Right cardiac atrium (tissue), 5 donors: ENCODE data around the gene FAM180A. TPM values are rescaled to one million over a fixed set of nuclear protein-coding genes. Genes with fewer than 3 reads are reported as not detected.
A peak's percentile ranks its signal among the peaks of the same experiment; 100 is the strongest.
"Not testable (repeated sequence)": the region's sequence is repeated elsewhere in the genome, so short reads cannot be mapped to it uniquely, and the experiment has no call there.

ENCODE experiments used
- ATAC-seq, 2 donors: fragments of 200-7000 bp; cut with Tn5 transposase; one replicate each; pipeline versions ENCODE4 v1.8.0 to v1.9.1; 2020; ENCODE audit warnings: moderate library complexity in 2 of 2, mild to moderate bottlenecking in 1 of 2
- DNase-seq, 3 donors: peaks; one replicate each; pipeline ENCODE4 v3.0.0-alpha.2; 2020
- H3K27ac ChIP-seq: one replicate; pipeline ENCODE4 v1.5.1; 2013; ENCODE audit warnings: mild to moderate bottlenecking, low read length, control low read depth, moderate library complexity
- H3K27me3 ChIP-seq: one replicate; pipeline ENCODE4 v1.6.1; 2013; ENCODE audit not compliant: control insufficient read depth, insufficient read depth
- H3K4me1 ChIP-seq: one replicate; pipeline ENCODE4 v1.6.1; 2013; ENCODE audit warnings: low read length; ENCODE audit not compliant: control insufficient read depth, insufficient read depth
- H3K4me3 ChIP-seq: one replicate; pipeline ENCODE4 v1.5.1; 2013; ENCODE audit warnings: low read length, control low read depth
- H3K9me3 ChIP-seq: one replicate; pipeline ENCODE4 v1.6.1; 2013; ENCODE audit warnings: low read length; ENCODE audit not compliant: control insufficient read depth
- WGBS: extraction: QIAGEN DNeasy Blood & Tissue Kit; methylation state at CpG from one replicate; pipeline ENCODE4 v1.1.7; 2013; 5-methylcytosine and 5-hydroxymethylcytosine counted together
- intact Hi-C, 4 donors: fragments of 100-400 bp; cut with DNase I; formaldehyde crosslinking; loops; one replicate each; pipeline versions ENCODE4 v1.11.0 to v1.14.0; 2022 to 2023
- polyA plus RNA-seq: library from polyadenylated mRNA; stranded (reverse); fragments of 200-250 nt; gene quantifications from one replicate; pipeline ENCODE4 v1.2.3, GENCODE V29; 2013
- total RNA-seq, 4 donors: library from RNA; stranded (reverse); fragmentation: NEBNext Ultra II Directional; extraction: Animal tissue kit (Norgen Biotek cat#: 25700); gene quantifications; one replicate each; pipeline ENCODE4 v1.2.1, GENCODE V29; 2021
- donor health status: healthy with polysubstance abuse.
- donor health status: DM: no; HTN: yes; CAD: no.
- donor health status: DM: no; HTN: no; CAD: no.
- donor health status: DM: no; HTN: yes; CAD: no; lungs with severe emphysema.
- donor health status: DM: yes; HTN: yes; CAD: no.

Gene FAM180A
- total and polyA plus RNA-seq, 5 donors, result 1.6 to 11.3 (median 6.4) TPM

DNA sequence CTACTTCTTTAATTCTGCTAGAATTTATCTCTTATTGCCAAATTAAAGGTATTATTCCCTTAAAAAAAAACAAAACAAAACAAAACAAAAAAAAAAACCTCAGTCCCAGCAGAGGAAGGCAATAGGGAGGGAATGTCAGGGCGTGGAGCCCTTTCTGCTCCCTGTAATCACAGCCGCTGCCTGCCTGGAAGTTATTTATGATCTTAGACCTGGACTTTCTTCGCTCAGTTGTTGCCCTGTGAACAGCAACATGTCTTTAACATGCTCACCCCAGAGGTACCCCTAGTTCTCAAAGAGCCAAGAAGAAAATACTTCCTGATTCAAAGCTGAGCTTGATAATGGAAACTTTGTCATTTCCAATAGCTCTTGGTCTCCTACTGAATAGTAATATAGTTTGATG lies 7.7 kb downstream of the FAM180A start:
- intact Hi-C loops, result loop anchor here in 1 of 4 donors (10.0 kb wide), 1 partner anchor 66 kb away; no protein-coding TSS in a partner anchor

DNA sequence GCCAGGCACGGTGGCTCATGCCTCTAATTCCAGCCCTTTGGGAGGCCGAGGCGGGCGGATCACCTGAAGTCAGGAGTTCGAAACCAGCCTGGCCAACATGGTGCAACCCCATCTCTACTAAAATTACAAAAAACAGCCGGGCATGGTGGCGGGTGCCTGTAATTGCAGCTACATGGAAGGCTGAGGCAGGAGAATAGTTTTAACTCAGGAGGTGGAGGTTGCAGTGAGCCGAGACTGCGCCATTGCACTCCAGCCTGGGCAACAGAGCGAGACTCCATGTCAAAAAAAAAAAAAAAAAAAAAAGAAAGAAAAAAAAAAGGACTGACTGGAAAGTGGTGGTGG lies 11.3 kb downstream of the FAM180A start:
- not testable (repeated sequence) for ATAC-seq

More for the DNA sequence above, 7.7 kb downstream of the FAM180A start:
- Histone ChIP-seq H3K4me3 (no peak overlapping the region), H3K9me3 (no peaks in the 10 kb centered on the region), H3K27ac (no peak overlapping the region), H3K27me3 (no peaks in the 10 kb centered on the region), H3K4me1 (no peaks in the 10 kb centered on the region)
- WGBS, result 77% methylated on average over 3 of the region's 3 CpGs
- DNase-seq (no peak), ATAC-seq (no peak)

DNA sequence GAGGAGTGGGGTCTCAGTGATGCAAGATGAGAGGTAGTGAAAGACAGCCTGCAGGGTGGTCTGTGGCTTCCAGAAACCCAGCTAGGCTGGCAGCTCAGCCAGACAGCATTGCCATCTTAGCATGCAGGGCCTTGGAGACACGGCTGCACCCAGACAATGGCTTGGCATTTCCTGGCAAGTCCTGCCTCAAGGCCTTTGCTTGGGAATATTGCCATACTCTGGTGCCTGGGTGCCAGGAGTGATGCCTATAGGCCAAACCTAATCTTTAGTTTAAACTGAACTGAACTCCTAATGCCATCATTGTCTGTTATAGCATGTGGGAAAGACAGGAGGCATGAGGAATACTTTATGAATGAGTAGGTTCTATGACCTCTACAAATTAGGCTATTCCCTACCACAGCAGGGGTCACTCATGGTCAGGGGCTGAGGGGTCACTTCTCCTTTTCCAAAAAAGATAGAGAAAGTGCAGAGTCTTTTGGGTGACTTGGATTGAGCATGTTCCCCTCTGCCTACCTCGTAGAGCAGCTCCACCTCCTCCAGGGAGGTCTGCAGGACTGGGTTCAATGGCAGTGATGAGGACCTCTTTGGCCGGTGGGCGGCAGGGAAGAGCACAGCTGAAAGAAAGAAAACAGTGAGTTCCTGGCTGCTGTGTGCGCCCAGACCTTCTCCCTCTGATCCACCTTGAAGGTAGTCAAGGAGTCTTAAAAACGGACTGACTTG lies 11.9 kb downstream of the FAM180A start:
- no peaks in the 10 kb centered on the region for H3K4me1 ChIP-seq
- H3K9me3 ChIP-seq, result no peaks in the 10 kb centered on the region
- no peaks in the 10 kb centered on the region for H3K27me3 ChIP-seq
- H3K4me3 ChIP-seq, result no peak overlapping the region
- no peak overlapping the region for H3K27ac ChIP-seq
- WGBS, result 93% methylated on average over 6 of the region's 6 CpGs
- peak in 1 of 2 donors; percentile 11 for ATAC-seq
- no peak for DNase-seq
- intact Hi-C loops, result no loop called here

More for the DNA sequence above, 11.3 kb downstream of the FAM180A start:
- H3K4me1 ChIP-seq, H3K27ac ChIP-seq, H3K27me3 ChIP-seq, intact Hi-C loops, DNase-seq, H3K9me3 ChIP-seq, H3K4me3 ChIP-seq: not testable (repeated sequence)
- 98% methylated on average over 10 of the region's 10 CpGs for WGBS

DNA sequence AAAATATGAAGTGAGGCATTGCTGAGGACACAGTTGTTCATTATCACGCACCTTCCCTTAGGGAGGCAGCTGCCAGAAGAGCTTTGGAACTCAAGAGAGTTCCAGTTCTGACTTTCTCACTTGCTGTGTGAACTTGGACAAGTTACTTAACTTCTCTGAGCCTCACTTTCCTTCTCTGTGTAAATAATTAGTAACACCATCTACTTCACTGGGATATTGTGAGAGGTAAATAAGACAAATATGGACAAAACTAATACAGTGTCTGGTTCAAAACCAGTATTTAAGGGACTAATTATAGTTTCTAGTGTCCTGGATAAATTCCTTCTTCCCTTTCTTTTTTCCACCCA lies 14.3 kb downstream of the FAM180A start:
- intact Hi-C loops, result no loop called here
- Histone ChIP-seq H3K4me3 (no peak overlapping the region), H3K4me1 (no peaks in the 10 kb centered on the region), H3K27ac (no peak overlapping the region), H3K9me3 (no peaks in the 10 kb centered on the region), H3K27me3 (no peaks in the 10 kb centered on the region)
- no peak for DNase-seq
- 91% methylated on average over 1 of the region's 1 CpG for WGBS
- no peak for ATAC-seq

DNA sequence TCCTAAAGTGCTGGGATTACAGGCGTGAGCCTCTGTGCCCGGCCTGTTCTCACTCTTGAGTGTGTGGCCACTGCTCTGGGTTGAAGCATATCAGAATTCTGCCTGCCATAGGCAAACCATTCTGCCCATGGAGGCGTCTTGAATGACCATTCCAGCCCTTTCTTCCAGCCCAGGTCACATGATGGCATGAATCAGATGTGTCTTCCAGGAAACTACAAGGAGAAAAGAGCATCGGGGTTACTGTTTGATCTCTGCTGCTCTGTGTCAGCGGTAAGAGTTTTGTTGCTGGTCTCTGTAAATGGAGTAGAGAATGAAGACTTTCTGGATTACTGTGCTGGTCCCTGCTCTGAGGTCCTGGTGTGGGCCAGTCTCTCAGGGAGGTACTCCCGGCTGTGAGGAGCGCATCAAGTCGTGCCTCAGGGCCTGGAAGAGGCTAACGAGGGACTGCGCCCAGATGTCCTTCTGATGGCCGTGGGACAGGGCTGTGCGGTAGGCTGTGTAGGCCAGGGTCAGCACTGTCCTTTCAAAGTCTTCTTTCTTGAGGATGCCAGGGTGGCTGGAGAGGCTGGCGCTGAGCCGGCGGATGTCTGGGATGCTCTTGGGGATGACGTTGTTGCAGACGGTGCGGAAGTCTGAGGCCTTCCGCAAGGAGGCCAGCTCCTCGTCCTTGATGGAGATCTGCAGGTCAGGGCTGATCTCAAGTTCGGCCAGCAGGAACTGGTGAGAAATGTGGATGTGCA lies 14.8 kb downstream of the FAM180A start:
- DNase-seq, result no peak
- WGBS, result 92% methylated on average over 21 of the region's 21 CpGs
- Histone ChIP-seq H3K27me3 (no peaks in the 10 kb centered on the region), H3K4me1 (no peaks in the 10 kb centered on the region), H3K4me3 (no peak overlapping the region), H3K27ac (no peak overlapping the region), H3K9me3 (no peaks in the 10 kb centered on the region)
- intact Hi-C loops, result no loop called here
- ATAC-seq, result peak; percentile 10 to 18

DNA sequence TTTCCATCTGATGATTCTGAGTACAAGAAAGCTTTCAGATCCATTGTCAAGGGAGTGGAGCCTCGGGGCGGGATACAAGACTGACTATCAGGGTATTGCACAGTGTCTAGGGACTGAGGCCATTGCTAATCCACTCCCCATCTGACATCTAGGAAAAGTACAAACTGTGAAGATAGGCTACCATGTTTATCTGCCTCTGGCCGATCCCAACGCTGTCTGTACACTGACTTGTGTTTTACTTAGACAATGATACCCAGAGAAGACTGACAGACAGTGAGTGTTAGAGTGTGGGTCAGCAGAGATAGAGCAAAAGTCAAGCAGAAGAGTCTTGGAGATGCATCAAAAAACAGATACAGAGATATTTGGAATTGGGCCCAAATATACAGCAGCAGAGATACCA lies 17.5 kb downstream of the FAM180A start:
- H3K4me1 ChIP-seq, result no peaks in the 10 kb centered on the region
- H3K27me3 ChIP-seq, result no peaks in the 10 kb centered on the region
- no peak overlapping the region for H3K4me3 ChIP-seq
- DNase-seq, result no peak
- WGBS, result 69% methylated on average over 4 of the region's 4 CpGs
- intact Hi-C loops, result no loop called here
- ATAC-seq, result no peak
- H3K9me3 ChIP-seq, result no peaks in the 10 kb centered on the region
- no peak overlapping the region for H3K27ac ChIP-seq

DNA sequence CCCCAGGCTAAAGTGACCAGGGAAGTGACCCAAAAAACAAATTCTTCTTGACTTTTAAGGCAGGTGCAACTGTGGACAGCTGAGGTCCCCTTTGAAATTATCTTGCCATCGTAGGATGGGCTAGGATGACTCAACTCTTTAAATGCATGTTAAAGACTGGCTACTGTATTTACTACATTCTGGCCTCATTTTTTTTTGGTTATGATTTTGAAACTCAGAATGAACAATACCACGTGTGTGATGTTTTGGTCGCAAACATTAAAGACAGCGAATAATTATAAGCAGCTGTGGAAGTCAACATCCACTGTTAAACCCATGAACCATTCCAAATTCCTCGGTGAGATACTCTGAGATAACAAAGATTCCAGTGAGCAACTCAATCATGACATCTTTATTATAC lies 19.4 kb downstream of the FAM180A start:
- intact Hi-C loops, result no loop called here
- no peak for ATAC-seq
- H3K4me1 ChIP-seq, result no peaks in the 10 kb centered on the region
- no peak for DNase-seq
- H3K4me3 ChIP-seq, result no peak overlapping the region
- 80% methylated on average over 5 of the region's 5 CpGs for WGBS
- no peaks in the 10 kb centered on the region for H3K9me3 ChIP-seq
- no peaks in the 10 kb centered on the region for H3K27me3 ChIP-seq
- H3K27ac ChIP-seq, result no peak overlapping the region

DNA sequence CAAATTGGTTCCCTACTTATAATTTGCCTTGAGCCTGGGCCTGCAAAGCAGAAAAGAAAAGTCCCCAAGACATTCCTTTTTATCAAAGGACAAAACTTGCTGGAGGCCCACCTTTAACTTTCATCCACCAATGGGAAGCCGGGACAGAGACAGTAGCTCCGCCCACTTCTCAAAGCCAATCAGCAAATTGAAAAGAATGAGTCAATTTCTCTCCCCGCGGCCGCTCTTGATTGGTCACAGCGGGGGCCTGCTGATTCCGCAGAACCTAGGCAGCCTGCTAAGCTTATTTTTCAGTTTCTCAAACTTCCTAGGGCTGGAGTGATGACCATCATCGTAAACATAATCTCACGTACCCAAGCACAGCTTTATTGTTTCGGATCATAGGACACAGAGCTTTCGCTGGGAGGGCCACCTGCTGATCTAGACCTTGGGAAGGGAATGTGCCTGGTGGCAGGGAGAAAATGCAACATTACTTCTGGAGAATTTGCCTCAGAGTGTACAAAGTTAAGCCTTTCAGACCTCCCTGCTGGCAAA lies 20.4 kb downstream of the FAM180A start, which contains the start of gene SLC13A4:
TSS of gene SLC13A4 (minus strand) at position 51 of the 534 bp plus-strand sequence. CDS start 690 bp downstream, outside the sequence.
- WGBS, result 81% methylated on average over 11 of the region's 11 CpGs
- intact Hi-C loops, result no loop called here
- DNase-seq, result no peak
- H3K9me3 ChIP-seq, result no peaks in the 10 kb centered on the region
- no peaks in the 10 kb centered on the region for H3K4me1 ChIP-seq
- ATAC-seq, result no peak
- no peak within 1 kb of the TSS for H3K27ac ChIP-seq
- no peaks in the 10 kb centered on the region for H3K27me3 ChIP-seq
- no peak within 1 kb of the TSS for H3K4me3 ChIP-seq

DNA sequence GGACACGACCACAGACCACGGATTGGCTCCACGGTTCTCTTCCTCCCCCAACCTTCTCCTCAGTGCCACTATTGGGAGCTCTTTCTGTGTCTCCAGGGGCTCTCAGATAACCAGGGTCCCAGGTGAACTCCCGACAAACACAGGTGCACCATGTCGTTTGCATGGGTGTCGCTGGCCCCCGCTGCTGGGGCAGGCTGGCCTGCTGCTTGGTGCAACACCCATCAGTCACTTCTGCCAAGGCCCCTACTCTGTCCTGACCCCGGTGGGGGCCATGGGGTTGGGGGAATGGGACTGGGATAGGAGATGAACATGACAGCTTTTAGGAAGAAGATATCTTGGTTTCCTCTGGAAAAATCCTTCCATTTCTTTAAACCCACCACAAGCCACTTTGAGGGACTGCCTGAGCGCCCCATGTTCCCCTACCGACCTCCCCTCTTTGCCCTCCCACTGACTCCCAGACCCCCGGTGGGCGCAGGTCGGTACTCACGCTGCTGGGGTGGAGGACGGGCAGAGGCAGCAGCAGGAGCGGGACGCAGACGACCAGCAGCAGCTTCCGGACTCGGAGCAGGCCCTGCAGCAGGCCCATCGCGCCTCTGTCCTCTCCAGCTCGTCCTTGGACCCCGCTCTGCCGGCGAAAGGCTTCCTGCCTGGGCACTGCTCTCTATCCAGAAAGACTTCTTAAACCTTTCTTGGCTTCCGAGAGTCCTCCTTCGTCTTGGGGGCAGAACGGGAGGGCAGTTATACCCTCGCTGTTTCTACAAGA lies 21.5 kb downstream of the FAM180A start:
- WGBS, result 93% methylated on average over 30 of the region's 30 CpGs
- DNase-seq (no peak), ATAC-seq (peak in 1 of 2 donors; percentile 14)
- Histone ChIP-seq H3K27ac (no peak overlapping the region), H3K4me1 (no peaks in the 10 kb centered on the region), H3K9me3 (no peaks in the 10 kb centered on the region), H3K27me3 (no peaks in the 10 kb centered on the region), H3K4me3 (no peak overlapping the region)
- intact Hi-C loops, result no loop called here

DNA sequence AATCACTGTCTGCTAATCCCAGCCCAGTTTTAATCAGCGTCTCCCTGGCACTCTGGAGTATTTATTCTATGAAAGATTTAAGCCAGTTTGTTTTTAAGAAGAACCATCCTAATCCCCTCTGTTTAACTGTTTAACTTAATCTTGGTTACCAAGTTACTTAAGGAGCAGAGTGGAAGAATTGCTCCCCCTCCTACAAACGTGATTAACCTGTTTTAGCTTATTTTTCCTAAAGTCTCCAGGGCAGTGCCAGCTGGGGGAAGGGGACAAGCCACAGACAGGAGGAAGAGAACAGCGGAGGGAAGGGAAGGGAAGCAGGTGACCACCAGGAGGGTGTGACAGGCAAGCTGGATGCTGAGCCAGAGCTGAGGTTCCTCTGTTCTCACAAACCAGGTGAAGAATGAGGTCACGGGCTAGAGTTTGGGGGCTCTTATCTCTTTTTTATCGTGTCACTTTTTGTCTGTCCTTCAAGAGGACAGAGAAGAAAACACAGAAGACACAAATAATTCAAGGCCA lies 22.3 kb downstream of the FAM180A start:
- 42% methylated on average over 5 of the region's 5 CpGs for WGBS
- H3K27me3 ChIP-seq, result no peaks in the 10 kb centered on the region
- ATAC-seq, result no peak
- no peak overlapping the region for H3K4me3 ChIP-seq
- intact Hi-C loops, result no loop called here
- no peaks in the 10 kb centered on the region for H3K4me1 ChIP-seq
- H3K27ac ChIP-seq, result no peak overlapping the region
- no peak for DNase-seq
- no peaks in the 10 kb centered on the region for H3K9me3 ChIP-seq
